ENCODE results near the gene PSMC6. TPM values are rescaled to one million over a fixed set of nuclear protein-coding genes. Genes with fewer than 3 reads are reported as not detected.
"Not testable (repeated sequence)": the region's sequence is repeated elsewhere in the genome, so short reads cannot be mapped to it uniquely, and the experiment has no call there.

PSMC6 gene
- total RNA-seq, 1 donor from 2014 or later = 70.0 TPM

DNA sequence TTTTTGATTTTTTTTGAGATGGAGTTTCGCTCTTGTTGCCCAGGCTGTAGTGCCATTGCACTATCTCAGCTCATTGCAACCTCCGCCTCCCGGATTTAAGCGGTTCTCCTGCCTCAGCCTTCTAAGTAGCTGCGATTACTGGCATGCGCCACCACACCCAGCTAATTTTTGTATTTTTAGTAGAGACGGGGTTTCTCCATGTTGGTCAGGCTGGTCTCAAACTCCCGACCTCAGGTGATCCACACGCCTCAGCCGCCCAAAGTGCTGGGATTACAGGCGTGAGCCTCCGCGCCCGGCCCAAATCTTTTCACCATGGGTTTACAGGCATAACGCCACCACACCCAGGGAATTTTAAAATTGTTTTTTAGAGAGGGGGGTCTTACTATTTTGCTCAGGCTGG lies 22.0 kb downstream of the PSMC6 start:
- not testable (repeated sequence) for H4K20me1 ChIP-seq (ENCODE audit: insufficient read depth, low read length); DNase-seq (ENCODE audit: low read depth); FAIRE-seq; H3K4me1 ChIP-seq (ENCODE audit: insufficient read depth, low read length); H2AFZ ChIP-seq (ENCODE audit: low read depth, low read length); H3K4me3 ChIP-seq (ENCODE audit: insufficient read depth, low read depth, low read length); H3K27me3 ChIP-seq (ENCODE audit: insufficient read depth, low read length); H3K9ac ChIP-seq (ENCODE audit: low read length); H3K36me3 Mint-ChIP-seq (ENCODE audit: low read depth, unreplicated experiment); H3K4me2 ChIP-seq (ENCODE audit: low read length); H3K4me1 Mint-ChIP-seq (ENCODE audit: low read depth, unreplicated experiment); H3K9me3 ChIP-seq (ENCODE audit: insufficient read depth, low read depth, low read length); H3K27me3 Mint-ChIP-seq (ENCODE audit: low read depth, unreplicated experiment); H3K9me3 Mint-ChIP-seq (ENCODE audit: unreplicated experiment)
- Histone ChIP-seq H3K79me2 (ENCODE audit: insufficient read depth, low read length) (peaks cover 44% of the 10 kb centered on the region), H3K36me3 (ENCODE audit: insufficient read depth, low read length) (peaks cover 33% of the 10 kb centered on the region), H3K27ac (ENCODE audit: low read depth, low read length) (peak overlapping the region; percentile 60)
- Mint-ChIP-seq H3K4me3 (ENCODE audit: unreplicated experiment) (peak overlapping the region; percentile 73), H3K27ac (ENCODE audit: unreplicated experiment) (peak overlapping the region; percentile 83)

DNA sequence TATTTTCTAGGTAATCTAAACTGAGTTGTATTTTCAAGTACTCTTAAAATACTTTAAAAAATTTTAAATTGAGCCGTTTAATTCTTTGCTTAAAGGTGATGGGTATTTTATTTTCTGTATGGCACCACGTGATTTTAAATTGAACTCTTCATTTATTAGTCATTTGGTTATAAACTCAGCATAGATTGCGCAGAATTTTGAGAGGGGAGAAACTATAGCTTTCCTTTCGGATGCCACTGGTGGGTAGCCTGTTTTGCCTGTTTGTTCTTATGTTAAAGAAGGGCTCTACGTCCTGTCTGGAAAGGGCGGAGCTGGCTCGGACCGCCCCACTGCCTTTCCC lies 22.6 kb downstream of the PSMC6 start:
- no peaks in the 10 kb centered on the region for H3K9me3 Mint-ChIP-seq (ENCODE audit: unreplicated experiment)
- DNase-seq (ENCODE audit: low read depth) (no peak), FAIRE-seq (no peak)
- H3K27me3 Mint-ChIP-seq (ENCODE audit: low read depth, unreplicated experiment) = no peaks in the 10 kb centered on the region
- H3K36me3 Mint-ChIP-seq (ENCODE audit: low read depth, unreplicated experiment) = peaks cover 9% of the 10 kb centered on the region
- Histone ChIP-seq H3K9me3 (ENCODE audit: insufficient read depth, low read depth, low read length) (no peaks in the 10 kb centered on the region), H3K4me1 (ENCODE audit: insufficient read depth, low read length) (no peaks in the 10 kb centered on the region), H4K20me1 (ENCODE audit: insufficient read depth, low read length) (peaks cover 4% of the 10 kb centered on the region), H3K4me3 (ENCODE audit: insufficient read depth, low read depth, low read length) (peak overlapping the region; percentile 49), H2AFZ (ENCODE audit: low read depth, low read length) (peak overlapping the region; percentile 56), H3K36me3 (ENCODE audit: insufficient read depth, low read length) (peaks cover 27% of the 10 kb centered on the region), H3K27ac (ENCODE audit: low read depth, low read length) (peak overlapping the region; percentile 60), H3K9ac (ENCODE audit: low read length) (peak overlapping the region; percentile 62), H3K79me2 (ENCODE audit: insufficient read depth, low read length) (peaks cover 42% of the 10 kb centered on the region), H3K4me2 (ENCODE audit: low read length) (peak overlapping the region; percentile 84), H3K27me3 (ENCODE audit: insufficient read depth, low read length) (no peaks in the 10 kb centered on the region)
- peak overlapping the region; percentile 97 for H3K4me3 Mint-ChIP-seq (ENCODE audit: unreplicated experiment)
- TF ChIP-seq EZH2 (IDR thresholded peaks at IDR 0.05; ENCODE audit: insufficient read depth, low read length) = no peak
- TF ChIP-seq, protein P1, sequence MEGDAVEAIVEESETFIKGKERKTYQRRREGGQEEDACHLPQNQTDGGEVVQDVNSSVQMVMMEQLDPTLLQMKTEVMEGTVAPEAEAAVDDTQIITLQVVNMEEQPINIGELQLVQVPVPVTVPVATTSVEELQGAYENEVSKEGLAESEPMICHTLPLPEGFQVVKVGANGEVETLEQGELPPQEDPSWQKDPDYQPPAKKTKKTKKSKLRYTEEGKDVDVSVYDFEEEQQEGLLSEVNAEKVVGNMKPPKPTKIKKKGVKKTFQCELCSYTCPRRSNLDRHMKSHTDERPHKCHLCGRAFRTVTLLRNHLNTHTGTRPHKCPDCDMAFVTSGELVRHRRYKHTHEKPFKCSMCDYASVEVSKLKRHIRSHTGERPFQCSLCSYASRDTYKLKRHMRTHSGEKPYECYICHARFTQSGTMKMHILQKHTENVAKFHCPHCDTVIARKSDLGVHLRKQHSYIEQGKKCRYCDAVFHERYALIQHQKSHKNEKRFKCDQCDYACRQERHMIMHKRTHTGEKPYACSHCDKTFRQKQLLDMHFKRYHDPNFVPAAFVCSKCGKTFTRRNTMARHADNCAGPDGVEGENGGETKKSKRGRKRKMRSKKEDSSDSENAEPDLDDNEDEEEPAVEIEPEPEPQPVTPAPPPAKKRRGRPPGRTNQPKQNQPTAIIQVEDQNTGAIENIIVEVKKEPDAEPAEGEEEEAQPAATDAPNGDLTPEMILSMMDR (IDR thresholded peaks at IDR 0.05; ENCODE audit: insufficient read depth, low read depth, low read length) = no peak
- H3K27ac Mint-ChIP-seq (ENCODE audit: unreplicated experiment) = peak overlapping the region; percentile 85
- H3K4me1 Mint-ChIP-seq (ENCODE audit: low read depth, unreplicated experiment) = peaks cover 5% of the 10 kb centered on the region

DNA sequence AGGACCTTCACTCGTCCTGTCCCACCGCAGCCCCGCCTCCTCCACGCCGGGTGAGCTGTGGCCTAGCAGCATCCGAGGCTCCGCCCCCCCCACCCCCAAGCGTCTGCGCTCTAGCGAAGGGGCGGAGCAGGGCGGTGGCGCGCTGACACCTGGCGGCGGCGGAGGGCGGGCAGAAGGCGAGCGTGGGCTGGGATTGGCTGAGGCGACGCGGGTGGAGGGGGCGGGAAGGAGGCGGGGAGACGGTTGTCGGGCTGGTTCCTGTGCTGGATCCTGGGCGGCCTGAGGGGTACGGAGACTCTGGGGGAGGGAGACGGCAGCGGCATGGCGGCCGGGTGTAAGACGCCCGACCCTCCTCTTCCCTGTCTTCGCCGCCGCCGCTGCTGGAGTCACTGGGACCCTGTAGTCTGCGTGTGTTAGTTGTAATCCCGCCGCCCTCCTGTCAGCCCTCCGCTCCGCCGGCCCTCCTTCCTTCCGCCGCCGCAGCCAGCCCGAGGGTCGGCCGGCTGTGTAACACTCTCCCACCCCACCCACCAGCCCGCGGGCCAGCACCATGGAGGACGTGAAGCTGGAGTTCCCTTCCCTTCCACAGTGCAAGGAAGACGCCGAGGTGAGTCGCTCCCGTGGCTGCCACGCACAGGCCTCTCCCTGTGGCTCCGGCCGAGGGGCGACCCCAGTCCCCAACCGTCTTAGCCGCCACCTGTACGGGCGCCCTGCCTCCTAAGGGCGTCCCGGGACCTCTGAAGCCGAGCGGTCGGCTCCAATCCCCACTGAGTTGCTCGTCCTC lies 23.1 kb downstream of the PSMC6 start, which contains the start of gene STYX:
Gene STYX (plus strand): TSS at position 242 of the 784 bp plus-strand sequence. CDS start 309 bp downstream, at position 551.
- H3K36me3 Mint-ChIP-seq (ENCODE audit: low read depth, unreplicated experiment) = peaks cover 10% of the 10 kb centered on the region
- H3K4me1 Mint-ChIP-seq (ENCODE audit: low read depth, unreplicated experiment) = peaks cover 6% of the 10 kb centered on the region
- Histone ChIP-seq H3K9ac (ENCODE audit: low read length) (peak within 1 kb of the TSS; percentile 94), H4K20me1 (ENCODE audit: insufficient read depth, low read length) (peaks cover under 1% of the 10 kb centered on the region), H3K4me3 (ENCODE audit: insufficient read depth, low read depth, low read length) (peak within 1 kb of the TSS; percentile 94), H3K27ac (ENCODE audit: low read depth, low read length) (peak within 1 kb of the TSS; percentile 86), H3K36me3 (ENCODE audit: insufficient read depth, low read length) (peaks cover 22% of the 10 kb centered on the region), H3K9me3 (ENCODE audit: insufficient read depth, low read depth, low read length) (no peaks in the 10 kb centered on the region), H3K79me2 (ENCODE audit: insufficient read depth, low read length) (peaks cover 39% of the 10 kb centered on the region), H3K27me3 (ENCODE audit: insufficient read depth, low read length) (no peaks in the 10 kb centered on the region), H3K4me1 (ENCODE audit: insufficient read depth, low read length) (no peaks in the 10 kb centered on the region), H3K4me2 (ENCODE audit: low read length) (peak within 1 kb of the TSS; percentile 96), H2AFZ (ENCODE audit: low read depth, low read length) (peak within 1 kb of the TSS; percentile 97)
- H3K27me3 Mint-ChIP-seq (ENCODE audit: low read depth, unreplicated experiment) = no peaks in the 10 kb centered on the region
- TF ChIP-seq, protein P1 (IDR thresholded peaks at IDR 0.05; ENCODE audit: insufficient read depth, low read depth, low read length) = no peak
- no peak for TF ChIP-seq EZH2 (IDR thresholded peaks at IDR 0.05; ENCODE audit: insufficient read depth, low read length)
- peak within 1 kb of the TSS; percentile 85 for H3K27ac Mint-ChIP-seq (ENCODE audit: unreplicated experiment)
- H3K9me3 Mint-ChIP-seq (ENCODE audit: unreplicated experiment) = no peaks in the 10 kb centered on the region
- DNase-seq (ENCODE audit: low read depth) (peak; percentile 93), FAIRE-seq (no peak)
- H3K4me3 Mint-ChIP-seq (ENCODE audit: unreplicated experiment) = peak within 1 kb of the TSS; percentile 97

Measured in astrocyte (in vitro differentiated cells and primary cell).